ENCODE data around the gene NTM. TPM values are rescaled to one million over a fixed set of nuclear protein-coding genes. Genes with fewer than 3 reads are reported as not detected.

The NTM gene
- total and polyA plus RNA-seq, 12 donors: 0.43 to 3.0 (median 1.3) TPM

GRCh38 chr11:132245403-132246385 lies 875.3 kb downstream of the NTM start:
- intact Hi-C loops (cut with DNase I): no loop called here
- TF ChIP-seq CTCF (IDR thresholded peaks at IDR 0.05): no peak
- no peak for ATAC-seq
- DNase-seq: no peak
- Histone ChIP-seq H3K4me1 (no peaks in the 10 kb centered on the region), H3K27ac (no peak overlapping the region), H3K36me3 (no peaks in the 10 kb centered on the region), H3K27me3 (peaks cover 0 to 7% (median 0%) of the 10 kb centered on the region in 7 donors), H3K9me3 (peaks cover 0 to 11% (median 0%) of the 10 kb centered on the region in 11 donors), H3K4me3 (no peak overlapping the region)
- WGBS, 2 donors: 85 to 88% methylated on average over 33 of the region's 33 CpGs

GRCh38 chr11:132248580-132248979 lies 878.2 kb downstream of the NTM start:
- Histone ChIP-seq H3K9me3 (peaks cover 0 to 17% (median 0%) of the 10 kb centered on the region in 11 donors), H3K27ac (no peak overlapping the region), H3K4me1 (no peaks in the 10 kb centered on the region), H3K27me3 (peaks cover 0 to 8% (median 0%) of the 10 kb centered on the region in 7 donors), H3K36me3 (no peaks in the 10 kb centered on the region), H3K4me3 (no peak overlapping the region)
- ATAC-seq (no peak), DNase-seq (no peak)
- TF ChIP-seq CTCF (IDR thresholded peaks at IDR 0.05): no peak
- intact Hi-C loops (cut with DNase I): no loop called here
- 70 to 73% methylated on average over 6 of the region's 6 CpGs for WGBS, 2 donors

DNA sequence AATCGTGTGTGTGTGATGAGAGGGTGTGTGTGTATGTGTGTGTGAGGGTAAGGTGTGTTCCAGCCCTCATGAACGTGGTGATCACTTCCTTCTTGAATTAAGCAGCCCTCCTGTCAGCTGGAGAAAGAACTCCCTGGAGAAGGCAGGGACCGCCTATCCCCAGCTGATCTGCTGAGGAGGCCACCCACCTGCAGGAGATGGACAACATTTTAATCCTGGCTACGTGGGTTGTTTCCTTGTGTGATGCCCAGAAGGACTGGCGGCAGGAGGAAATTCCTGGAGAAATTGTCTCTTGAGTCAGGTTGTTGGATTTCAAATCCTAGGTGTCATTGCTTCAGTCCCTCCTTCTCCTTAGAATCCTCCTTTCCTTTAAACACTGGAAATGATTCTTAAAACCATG lies 878.8 kb downstream of the NTM start:
- WGBS, 2 donors: 56 to 72% methylated on average over 5 of the region's 5 CpGs

DNA sequence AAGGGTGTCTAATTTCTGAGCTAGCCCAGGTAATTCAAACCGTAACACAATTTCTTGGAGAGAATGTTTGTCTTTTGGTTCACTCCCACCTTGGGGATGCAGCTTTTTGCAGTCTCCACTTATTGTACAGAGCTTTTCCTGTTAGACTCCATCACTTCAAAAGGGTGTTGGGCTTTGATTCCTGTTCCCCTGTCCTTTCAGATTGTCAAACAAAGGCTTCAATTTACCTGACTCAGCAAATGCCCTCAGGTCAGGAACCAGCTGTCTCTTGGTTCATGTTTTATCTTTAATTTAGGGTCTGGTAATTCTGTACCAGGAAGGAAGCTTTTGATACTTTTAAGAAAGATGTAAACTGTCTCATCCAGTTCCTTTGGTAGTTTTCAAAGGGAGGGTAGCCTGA lies 880.6 kb downstream of the NTM start:
- WGBS, 2 donors: 85 to 90% methylated on average over 1 of the region's 1 CpG

More for the DNA sequence above, 878.8 kb downstream of the NTM start:
- H3K36me3 ChIP-seq: no peaks in the 10 kb centered on the region
- no peak for ATAC-seq
- no peak for TF ChIP-seq CTCF (IDR thresholded peaks at IDR 0.05)
- H3K4me1 ChIP-seq: no peaks in the 10 kb centered on the region
- H3K27ac ChIP-seq: no peak overlapping the region
- DNase-seq: no peak
- no peak overlapping the region for H3K4me3 ChIP-seq
- peaks cover 0 to 17% (median 0%) of the 10 kb centered on the region in 11 donors for H3K9me3 ChIP-seq
- intact Hi-C loops (cut with DNase I): no loop called here
- H3K27me3 ChIP-seq: peaks cover 0 to 8% (median 0%) of the 10 kb centered on the region in 7 donors

More for the DNA sequence above, 880.6 kb downstream of the NTM start:
- no peak for TF ChIP-seq CTCF (IDR thresholded peaks at IDR 0.05)
- Histone ChIP-seq H3K36me3 (no peaks in the 10 kb centered on the region), H3K4me1 (no peaks in the 10 kb centered on the region), H3K27me3 (peaks cover 0 to 8% (median 0%) of the 10 kb centered on the region in 7 donors), H3K27ac (no peak overlapping the region), H3K9me3 (peaks cover 0 to 17% (median 0%) of the 10 kb centered on the region in 11 donors), H3K4me3 (no peak overlapping the region)
- intact Hi-C loops (cut with DNase I): no loop called here
- ATAC-seq (no peak), DNase-seq (no peak)
